HG02973 (cell line): ENCODE data around the gene ADAMTS2.

Experiments
- ATAC-seq: cut with Tn5 transposase; IDR thresholded peaks from one replicate; pipeline ENCODE4 v1.9.1; 2021; ENCODE audit warnings: moderate library complexity; ENCODE audit not compliant: unreplicated experiment

Gene ADAMTS2

DNA sequence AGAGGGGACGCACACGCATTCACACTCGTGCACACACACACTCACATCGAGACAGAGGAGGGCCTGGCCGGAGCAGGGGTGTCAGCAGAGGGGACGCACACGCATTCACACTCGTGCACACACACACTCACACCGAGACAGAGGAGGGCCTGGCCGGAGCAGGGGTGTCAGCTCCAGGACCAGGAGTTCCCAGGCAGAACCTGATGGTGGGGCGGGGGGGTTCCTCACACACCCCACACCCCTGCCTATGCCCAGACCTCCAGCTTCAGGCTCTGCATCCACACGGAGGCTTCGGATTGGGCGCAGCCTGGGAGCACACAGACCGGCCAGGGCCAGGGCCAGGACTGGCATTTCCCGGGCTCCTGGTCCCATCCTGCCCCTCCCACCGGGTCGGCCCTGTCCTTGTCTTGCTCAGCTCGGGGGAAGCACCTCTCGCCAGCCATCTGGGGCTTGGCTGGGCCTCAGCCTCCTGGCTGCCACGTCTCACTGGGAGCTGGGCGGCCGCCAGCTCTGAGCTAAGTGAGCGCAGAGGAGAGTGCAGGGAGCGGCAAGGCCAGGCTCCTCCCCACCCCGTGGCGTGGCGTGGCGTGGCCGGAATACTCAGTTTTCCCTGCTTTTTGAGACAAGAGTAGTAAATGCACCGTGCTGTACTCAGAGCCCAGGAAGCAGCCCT lies 31.3 kb downstream of the ADAMTS2 start:
- ATAC-seq: no peak

- no peak for ATAC-seq
Observed at GRCh38 chr5:179312557-179313235, 32.6 kb downstream of the ADAMTS2 start.

GRCh38 chr5:179311581-179311980 lies 33.7 kb downstream of the ADAMTS2 start:
- ATAC-seq: no peak

DNA sequence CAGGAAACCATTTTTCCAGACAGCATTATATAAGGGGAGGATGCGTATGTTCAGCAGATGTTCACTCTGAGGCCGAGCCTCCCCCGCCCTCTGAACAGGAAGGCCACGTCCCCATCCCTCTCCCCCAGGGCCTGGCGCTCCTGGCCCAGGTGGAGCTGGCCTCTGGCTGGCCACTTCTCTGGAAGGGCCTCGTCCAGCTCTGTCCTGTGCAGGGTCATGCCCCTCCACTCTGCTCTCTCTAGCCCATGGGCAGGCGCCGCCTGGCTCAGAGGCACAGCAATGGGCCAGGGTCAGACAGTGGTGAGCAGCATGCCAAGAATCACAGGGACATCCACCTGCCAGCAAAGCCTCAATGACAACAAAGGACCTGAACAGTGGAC lies 34.2 kb downstream of the ADAMTS2 start:
- no peak for ATAC-seq

DNA sequence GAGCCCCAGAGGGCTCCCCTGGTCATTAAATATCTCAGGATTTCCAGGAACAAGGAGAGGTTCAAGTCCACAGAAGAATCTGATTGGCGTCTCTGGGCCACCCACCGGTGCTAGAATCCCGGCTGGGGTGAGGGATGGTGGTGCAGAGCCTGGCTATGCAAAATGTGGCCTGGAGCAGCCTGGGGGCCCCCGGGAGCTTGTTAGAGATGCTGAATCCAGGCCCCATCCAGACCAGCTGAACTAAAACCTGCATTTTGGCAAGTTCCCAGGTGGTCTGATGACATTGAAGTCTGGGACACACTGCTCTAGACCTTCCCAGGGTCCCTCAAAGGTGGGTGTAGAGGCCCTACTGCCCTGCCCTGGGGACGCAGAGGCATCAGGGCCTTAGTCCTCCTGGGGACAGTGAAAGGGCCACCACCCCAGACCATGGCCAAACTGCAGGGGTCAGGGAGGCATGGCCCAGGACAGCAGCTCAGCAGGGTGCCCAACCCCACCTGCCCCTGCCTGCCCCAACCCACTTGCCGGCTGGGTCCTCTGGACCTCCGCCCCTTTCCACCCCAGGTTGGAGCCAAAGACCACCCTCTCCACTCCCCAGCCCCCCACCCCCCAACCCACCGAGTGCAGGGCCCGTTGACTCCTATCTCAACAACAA lies 34.7 kb downstream of the ADAMTS2 start:
- no peak for ATAC-seq

DNA sequence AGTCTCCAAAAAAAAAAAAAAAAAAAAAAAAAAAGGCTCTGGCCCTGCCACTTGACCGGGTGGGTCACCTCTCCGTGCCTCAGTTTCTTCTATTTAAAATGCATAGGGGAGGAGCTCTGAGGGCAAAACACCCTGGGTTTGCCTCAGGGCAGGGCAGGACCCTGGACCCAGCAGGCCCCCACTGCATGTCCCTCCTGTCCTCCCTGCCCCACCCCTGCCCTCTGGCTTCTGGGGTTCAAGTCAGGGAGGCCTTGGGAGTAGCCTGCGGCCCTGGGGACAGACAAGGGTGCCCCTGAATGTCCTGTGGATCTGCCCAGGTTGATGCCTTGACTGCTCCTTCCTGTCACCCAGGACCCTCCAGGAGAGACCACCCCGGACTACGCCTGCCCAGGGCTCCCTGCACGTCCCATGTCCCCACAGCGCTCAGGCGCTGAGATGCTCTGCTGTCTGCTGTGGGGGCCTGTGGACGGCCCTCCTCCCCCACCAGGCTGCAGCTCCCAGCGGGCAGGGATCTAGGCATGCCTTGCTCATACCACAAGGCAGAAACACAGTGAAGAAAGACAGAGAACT lies 35.4 kb downstream of the ADAMTS2 start:
- no peak for ATAC-seq

GRCh38 chr5:179309383-179309670 lies 35.9 kb downstream of the ADAMTS2 start:
- no peak for ATAC-seq

- no peak for ATAC-seq
Observed at GRCh38 chr5:179308563-179309382, 36.5 kb downstream of the ADAMTS2 start.

DNA sequence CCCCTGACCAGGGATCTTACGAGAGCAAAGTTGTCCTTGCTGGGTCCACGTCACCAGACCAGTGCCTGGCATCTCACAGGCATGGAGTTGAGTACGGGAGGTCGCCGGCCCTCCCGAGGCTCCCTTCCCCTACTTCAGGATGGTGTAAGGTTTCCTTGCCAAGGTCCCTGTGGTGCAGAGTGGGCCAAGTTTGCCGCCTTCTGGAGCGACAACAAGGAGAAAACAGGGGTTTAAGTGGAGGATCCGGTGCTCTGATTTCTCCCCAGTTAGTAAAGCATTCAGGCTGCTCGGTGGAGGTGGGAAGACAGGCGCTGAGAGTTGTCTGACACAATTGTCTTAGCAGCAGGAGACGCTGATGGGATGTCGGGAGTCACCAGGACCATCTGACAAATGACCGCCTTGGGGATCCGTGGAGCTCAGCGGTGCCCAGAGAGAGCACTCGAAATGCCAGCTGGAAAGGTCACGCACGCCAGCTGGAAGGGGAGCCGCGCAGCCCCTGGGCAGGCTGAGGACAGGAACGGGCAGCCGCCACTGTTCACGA lies 37.3 kb downstream of the ADAMTS2 start:
- ATAC-seq: no peak

GRCh38 chr5:179307013-179307800 lies 38.1 kb downstream of the ADAMTS2 start:
- ATAC-seq: no peak

DNA sequence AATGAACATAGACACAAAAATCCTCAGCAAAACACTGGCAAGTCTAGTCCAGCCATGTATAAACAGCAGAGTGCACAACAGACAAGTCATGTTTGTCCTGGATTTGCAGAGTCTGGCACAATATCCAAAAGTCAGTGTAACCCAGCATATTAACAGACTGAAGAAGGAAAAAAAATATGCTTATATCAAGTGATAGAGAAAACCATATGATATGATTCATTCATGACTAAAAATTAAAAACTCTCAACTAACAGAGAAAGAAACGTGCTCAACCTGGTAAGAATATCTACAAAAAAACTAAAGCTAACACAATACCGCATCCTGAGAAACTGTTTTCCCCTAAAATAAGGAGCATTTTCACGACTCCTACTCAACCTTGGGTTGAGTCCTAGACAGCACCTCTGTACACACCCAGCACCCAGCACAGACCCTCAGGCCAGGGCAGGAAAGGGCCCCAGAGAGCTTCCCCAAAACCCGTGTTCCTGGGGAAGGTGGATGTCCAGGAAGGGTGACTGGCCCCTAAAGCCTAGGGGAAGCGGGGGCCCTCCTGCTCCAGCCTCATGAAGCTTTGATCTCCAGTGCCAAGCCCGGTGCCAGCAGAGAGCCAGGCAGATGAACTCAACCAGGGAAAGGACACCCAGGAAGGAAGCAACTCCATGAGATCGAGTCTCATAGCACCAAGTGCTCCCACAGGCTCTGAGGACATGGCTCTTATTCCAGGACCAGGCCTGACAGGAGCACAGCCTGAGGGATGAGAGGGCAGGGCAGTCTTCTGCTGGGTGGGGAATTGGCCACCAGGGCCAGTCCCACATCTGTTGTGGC lies 38.9 kb downstream of the ADAMTS2 start:
- ATAC-seq: no peak

DNA sequence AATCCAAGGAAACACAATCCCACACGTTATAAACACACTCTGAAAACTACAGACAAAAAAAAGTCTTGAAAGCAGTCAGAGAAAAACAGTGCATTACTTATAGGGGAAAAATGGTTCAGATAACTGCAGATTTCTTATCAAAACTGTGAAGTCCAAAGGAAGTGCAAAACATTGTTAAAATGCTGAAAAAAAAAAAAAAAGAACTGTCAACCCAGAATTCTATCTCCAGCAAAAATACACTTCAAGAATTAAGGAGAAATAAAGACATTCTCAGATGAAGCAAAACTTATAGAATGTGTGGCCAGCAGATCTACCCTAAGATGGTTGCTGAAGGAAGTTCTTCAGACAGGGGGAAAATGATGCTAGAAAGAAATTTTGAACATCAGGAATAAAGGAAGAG lies 40.4 kb downstream of the ADAMTS2 start:
- ATAC-seq: no peak

DNA sequence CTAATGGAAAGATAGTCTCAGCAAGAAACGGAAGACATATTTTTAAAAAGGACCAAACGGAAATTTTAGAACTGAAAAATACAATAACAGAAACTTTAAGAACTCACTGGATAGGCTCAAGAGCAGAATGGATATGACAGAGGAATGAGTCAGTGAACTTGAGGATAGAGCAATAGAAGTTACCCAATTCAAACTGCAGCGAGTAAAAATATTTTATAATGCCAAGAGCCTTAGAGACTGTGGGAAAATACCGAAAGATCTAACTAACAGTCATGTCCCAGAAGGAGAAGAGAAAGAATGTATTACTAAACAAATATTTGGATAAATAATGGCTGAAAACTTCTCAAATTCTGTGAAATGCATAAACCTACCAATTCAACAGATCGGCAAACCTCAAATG lies 40.8 kb downstream of the ADAMTS2 start:
- ATAC-seq: no peak

DNA sequence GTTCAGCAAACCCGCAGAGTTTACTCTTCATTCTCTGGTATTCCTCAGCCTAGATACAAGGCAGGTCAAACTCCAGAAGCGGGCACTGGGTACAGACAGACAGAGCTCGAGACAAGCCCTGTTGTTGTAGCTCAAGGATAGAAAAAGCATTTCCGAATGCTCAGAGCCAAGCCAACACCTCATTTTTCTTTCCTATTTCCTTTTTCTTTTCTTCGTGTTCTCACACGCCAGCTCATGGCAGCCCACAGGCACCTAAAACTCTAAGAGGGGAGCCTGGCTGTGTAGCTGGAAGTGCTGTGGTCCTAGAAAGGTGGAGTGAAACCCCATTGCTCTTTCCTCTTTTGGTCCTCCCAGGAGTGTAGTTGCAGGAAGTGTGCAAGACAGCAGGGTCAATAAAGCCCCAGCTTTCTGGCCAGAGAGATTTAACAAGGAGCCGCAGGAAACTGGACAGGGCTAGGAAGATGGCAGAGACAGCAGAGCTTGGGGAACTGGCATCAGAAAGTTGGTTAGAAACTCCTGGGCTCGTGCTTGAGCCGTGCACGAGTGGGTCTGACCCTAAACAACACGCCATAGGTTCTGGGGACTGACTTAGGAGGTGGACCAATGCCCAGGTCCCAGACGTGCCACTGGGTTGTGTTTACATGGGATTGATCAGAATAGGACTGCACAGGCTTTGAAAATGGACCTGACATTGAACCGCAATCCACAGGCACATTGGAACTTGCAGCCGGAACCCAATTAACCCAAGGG lies 41.6 kb downstream of the ADAMTS2 start:
- no peak for ATAC-seq

DNA sequence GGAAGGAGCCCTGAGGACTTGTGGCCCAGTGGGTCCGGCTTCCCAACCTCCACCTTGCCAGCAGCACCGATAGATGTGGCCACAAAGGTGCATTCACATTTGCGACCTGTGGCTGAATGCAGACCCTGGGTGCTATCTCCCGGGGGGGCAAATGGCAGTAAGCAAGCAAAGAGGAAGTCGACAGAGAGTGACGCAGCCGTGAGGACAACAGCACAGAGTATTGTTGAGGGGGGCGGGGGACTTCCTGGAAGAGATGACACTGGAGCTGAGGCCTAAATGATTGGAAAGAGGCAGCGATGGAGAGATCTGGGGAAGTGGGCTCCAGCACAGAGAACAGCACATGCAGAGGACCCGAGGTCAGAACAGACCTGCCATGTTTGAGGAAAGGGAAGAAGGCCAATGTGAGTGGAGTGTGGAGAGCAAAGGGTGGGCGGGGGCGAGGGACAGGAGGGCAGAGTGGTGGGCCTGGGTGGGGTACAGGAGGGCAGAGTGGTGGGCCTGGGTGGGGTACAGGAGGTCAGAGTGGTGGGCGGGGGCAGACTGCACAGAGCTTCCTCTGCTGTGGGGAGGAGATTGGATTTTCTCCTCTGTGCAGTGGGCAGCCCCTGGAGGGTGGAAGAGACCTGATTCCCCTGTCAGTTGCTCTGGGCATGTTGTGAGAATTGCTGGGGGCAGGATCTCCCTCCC lies 42.6 kb downstream of the ADAMTS2 start:
- ATAC-seq: no peak

DNA sequence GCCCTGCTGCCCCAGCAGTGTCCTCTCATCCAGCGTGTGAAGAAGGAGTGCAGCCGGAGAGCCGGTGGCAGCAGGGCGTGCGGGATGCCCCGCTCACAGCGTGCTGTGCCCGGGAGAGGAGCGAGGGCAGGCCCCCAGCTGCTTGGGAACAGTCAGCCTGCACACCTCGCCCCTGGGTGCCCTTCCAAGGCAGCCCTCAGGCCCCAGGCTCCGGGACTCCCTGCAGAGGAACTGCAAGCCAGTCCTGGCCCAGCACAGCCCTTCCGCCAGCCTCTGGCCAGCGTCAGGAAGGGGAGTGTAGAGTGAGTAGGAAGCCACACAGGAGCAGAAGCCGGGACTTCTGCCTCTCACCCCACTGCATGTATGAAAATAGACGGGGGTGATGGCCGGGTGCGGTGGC lies 43.5 kb downstream of the ADAMTS2 start:
- no peak for ATAC-seq

GRCh38 chr5:179301376-179301775 lies 43.9 kb downstream of the ADAMTS2 start:
- ATAC-seq: no peak

- no peak for ATAC-seq
Observed at GRCh38 chr5:179300581-179301180, 44.6 kb downstream of the ADAMTS2 start.
